Mesodermal cell (in vitro differentiated cells): ENCODE results near the gene TMEM240.

Source experiments
- H3K27ac ChIP-seq: 2 replicates; pipeline ENCODE4 v1.7.0; 2013; ENCODE audit warnings: mild to moderate bottlenecking, low read depth, low read length, moderate library complexity; ENCODE audit not compliant: severe bottlenecking
- H3K36me3 ChIP-seq: 2 replicates; pipeline ENCODE4 v1.7.1; 2013; ENCODE audit warnings: mild to moderate bottlenecking, low read length, moderate library complexity; ENCODE audit not compliant: control insufficient read depth, insufficient read depth
- H3K4me1 ChIP-seq: one replicate; pipeline ENCODE4 v1.7.1; 2013; ENCODE audit warnings: mild to moderate bottlenecking, low read length; ENCODE audit not compliant: insufficient read depth, control insufficient read depth, poor library complexity, severe bottlenecking
- H3K4me3 ChIP-seq: 2 replicates; pipeline ENCODE4 v1.7.0; 2013; ENCODE audit warnings: low read length, control low read depth, mild to moderate bottlenecking; ENCODE audit not compliant: insufficient read depth, poor library complexity, severe bottlenecking; ENCODE audit errors: extremely low read depth
- H3K9me3 ChIP-seq: 2 replicates; pipeline ENCODE4 v1.7.1; 2013; ENCODE audit warnings: mild to moderate bottlenecking, low read length, moderate library complexity; ENCODE audit not compliant: control insufficient read depth
- WGBS, 2 experiments: methylation state at CpG; one replicate each; pipeline ENCODE4 v1.1.5; 2013; ENCODE audit warnings: missing lambda C conversion rate in 2 of 2; ENCODE audit not compliant: insufficient coverage in 2 of 2; 5-methylcytosine and 5-hydroxymethylcytosine counted together

TMEM240 gene

GRCh38 chr1:1556505-1556904 lies 16.1 kb upstream of the TMEM240 start:
- Histone ChIP-seq H3K9me3 (no peaks in the 10 kb centered on the region), H3K27ac (no peak overlapping the region), H3K36me3 (peaks cover 35% of the 10 kb centered on the region), H3K4me1 (peaks cover 9% of the 10 kb centered on the region), H3K4me3 (no peak overlapping the region)
- WGBS, 2 experiments, result 94 to 98% methylated on average over 6 of the region's 6 CpGs

- H3K4me1 ChIP-seq, result peaks cover 9% of the 10 kb centered on the region
- 90 to 92% methylated on average over 27 to 30 of the region's 31 CpGs for WGBS, 2 experiments
- no peaks in the 10 kb centered on the region for H3K9me3 ChIP-seq
- H3K4me3 ChIP-seq, result no peak overlapping the region
- peak overlapping the region; percentile 59 for H3K27ac ChIP-seq
- H3K36me3 ChIP-seq, result peaks cover 24% of the 10 kb centered on the region
Observed at GRCh38 chr1:1554926-1555915, 14.8 kb upstream of the TMEM240 start.

GRCh38 chr1:1554550-1554925 lies 14.1 kb upstream of the TMEM240 start:
- 94% methylated on average over 13 of the region's 13 CpGs for WGBS, 2 experiments
- Histone ChIP-seq H3K36me3 (peaks cover 20% of the 10 kb centered on the region), H3K4me3 (no peak overlapping the region), H3K27ac (no peak overlapping the region), H3K4me1 (peaks cover 9% of the 10 kb centered on the region), H3K9me3 (no peaks in the 10 kb centered on the region)

GRCh38 chr1:1553821-1554494 lies 13.5 kb upstream of the TMEM240 start:
- 96 to 98% methylated on average over 28 to 35 of the region's 35 CpGs for WGBS, 2 experiments
- peaks cover 9% of the 10 kb centered on the region for H3K4me1 ChIP-seq
- peaks cover 23% of the 10 kb centered on the region for H3K36me3 ChIP-seq
- no peak overlapping the region for H3K4me3 ChIP-seq
- H3K27ac ChIP-seq, result no peak overlapping the region
- H3K9me3 ChIP-seq, result no peaks in the 10 kb centered on the region

GRCh38 chr1:1552263-1552639 lies 11.8 kb upstream of the TMEM240 start:
- no peaks in the 10 kb centered on the region for H3K9me3 ChIP-seq
- H3K4me1 ChIP-seq, result peaks cover 9% of the 10 kb centered on the region
- H3K27ac ChIP-seq, result no peak overlapping the region
- H3K4me3 ChIP-seq, result no peak overlapping the region
- peaks cover 27% of the 10 kb centered on the region for H3K36me3 ChIP-seq
- 95 to 97% methylated on average over 10 of the region's 10 CpGs for WGBS, 2 experiments

- H3K9me3 ChIP-seq, result no peaks in the 10 kb centered on the region
- no peak overlapping the region for H3K4me3 ChIP-seq
- peaks cover 9% of the 10 kb centered on the region for H3K4me1 ChIP-seq
- whole genome bisulfite sequencing, 2 experiments, result 90 to 95% methylated on average over 24 to 33 of the region's 33 CpGs
- H3K36me3 ChIP-seq, result peaks cover 33% of the 10 kb centered on the region
- no peak overlapping the region for H3K27ac ChIP-seq
Observed at GRCh38 chr1:1551524-1552262, 11.3 kb upstream of the TMEM240 start.

- Histone ChIP-seq H3K9me3 (no peaks in the 10 kb centered on the region), H3K4me1 (peaks cover 9% of the 10 kb centered on the region), H3K4me3 (no peak overlapping the region), H3K36me3 (peaks cover 42% of the 10 kb centered on the region), H3K27ac (no peak overlapping the region)
- 85 to 95% methylated on average over 7 to 13 of the region's 15 CpGs for WGBS, 2 experiments
Observed at GRCh38 chr1:1550591-1551432, 10.4 kb upstream of the TMEM240 start.

- peaks cover 7% of the 10 kb centered on the region for H3K4me1 ChIP-seq
- H3K4me3 ChIP-seq, result no peak overlapping the region
- no peaks in the 10 kb centered on the region for H3K9me3 ChIP-seq
- H3K27ac ChIP-seq, result no peak overlapping the region
- peaks cover 44% of the 10 kb centered on the region for H3K36me3 ChIP-seq
- 83 to 96% methylated on average over 2 of the region's 7 CpGs for WGBS, 2 experiments
Observed at GRCh38 chr1:1550087-1550486, 9.7 kb upstream of the TMEM240 start.

GRCh38 chr1:1548591-1548990 lies 8.2 kb upstream of the TMEM240 start:
- WGBS, 2 experiments, result 92% methylated on average over 7 to 14 of the region's 14 CpGs
- H3K9me3 ChIP-seq, result no peaks in the 10 kb centered on the region
- H3K27ac ChIP-seq, result no peak overlapping the region
- peaks cover 6% of the 10 kb centered on the region for H3K4me1 ChIP-seq
- no peak overlapping the region for H3K4me3 ChIP-seq
- H3K36me3 ChIP-seq, result peaks cover 53% of the 10 kb centered on the region

- Histone ChIP-seq H3K36me3 (peaks cover 63% of the 10 kb centered on the region), H3K27ac (no peak overlapping the region), H3K4me1 (peaks cover 6% of the 10 kb centered on the region), H3K4me3 (no peak overlapping the region), H3K9me3 (no peaks in the 10 kb centered on the region)
- WGBS, 2 experiments, result 94 to 97% methylated on average over 19 of the region's 19 CpGs
Observed at GRCh38 chr1:1547476-1547875, 7.1 kb upstream of the TMEM240 start.
